Measurements from ENCODE around the gene CPA2.

GRCh38 chr7:130288168-130288567 lies 21.5 kb downstream of the CPA2 start:
- no peak for TF ChIP-seq CTCF (IDR thresholded peaks at IDR 0.05)
- no peak for TF ChIP-seq POLR2A (IDR thresholded peaks at IDR 0.05)
